Breast epithelium (tissue), 3 donors: ENCODE data around the gene KCTD2.

ENCODE experiments used
- POLR2A ChIP-seq: fragments of 450-650 bp; IDR thresholded peaks from one replicate; pipeline ENCODE4 v1.6.1; 2016; ENCODE audit warnings: antibody characterized with exemption, mild to moderate bottlenecking, moderate library complexity
- TF ChIP-seq, protein P1 (sequence below), 3 donors: fragments of 450-650 bp; IDR thresholded peaks; one replicate each; pipeline ENCODE4 v1.5.1; 2016 to 2017; ENCODE audit warnings: antibody characterized with exemption in 3 of 3, mild to moderate bottlenecking in 3 of 3, moderate library complexity in 3 of 3

DNA sequence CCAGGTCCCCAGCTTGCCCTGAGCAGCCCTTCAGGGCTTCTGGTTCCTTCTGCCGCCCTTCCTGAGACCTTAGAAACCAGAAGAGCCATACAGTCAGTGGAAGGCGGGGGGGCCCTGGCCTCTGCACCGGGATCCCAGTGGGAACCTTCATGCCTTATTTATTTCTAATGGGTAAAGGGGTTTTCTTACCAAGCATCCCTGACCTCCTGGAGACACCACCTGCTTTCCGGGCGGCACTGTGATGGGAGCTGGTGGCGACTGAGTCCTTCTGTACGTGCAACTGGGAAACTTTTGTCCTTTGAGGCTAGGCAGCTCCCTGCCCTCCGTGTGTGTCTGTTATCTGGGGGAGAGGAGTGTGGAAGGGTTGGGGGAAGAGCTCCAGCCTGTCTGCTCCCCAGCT is 41.7 kb upstream of the KCTD2 start:
- TF ChIP-seq, protein P1, sequence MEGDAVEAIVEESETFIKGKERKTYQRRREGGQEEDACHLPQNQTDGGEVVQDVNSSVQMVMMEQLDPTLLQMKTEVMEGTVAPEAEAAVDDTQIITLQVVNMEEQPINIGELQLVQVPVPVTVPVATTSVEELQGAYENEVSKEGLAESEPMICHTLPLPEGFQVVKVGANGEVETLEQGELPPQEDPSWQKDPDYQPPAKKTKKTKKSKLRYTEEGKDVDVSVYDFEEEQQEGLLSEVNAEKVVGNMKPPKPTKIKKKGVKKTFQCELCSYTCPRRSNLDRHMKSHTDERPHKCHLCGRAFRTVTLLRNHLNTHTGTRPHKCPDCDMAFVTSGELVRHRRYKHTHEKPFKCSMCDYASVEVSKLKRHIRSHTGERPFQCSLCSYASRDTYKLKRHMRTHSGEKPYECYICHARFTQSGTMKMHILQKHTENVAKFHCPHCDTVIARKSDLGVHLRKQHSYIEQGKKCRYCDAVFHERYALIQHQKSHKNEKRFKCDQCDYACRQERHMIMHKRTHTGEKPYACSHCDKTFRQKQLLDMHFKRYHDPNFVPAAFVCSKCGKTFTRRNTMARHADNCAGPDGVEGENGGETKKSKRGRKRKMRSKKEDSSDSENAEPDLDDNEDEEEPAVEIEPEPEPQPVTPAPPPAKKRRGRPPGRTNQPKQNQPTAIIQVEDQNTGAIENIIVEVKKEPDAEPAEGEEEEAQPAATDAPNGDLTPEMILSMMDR (IDR thresholded peaks at IDR 0.05), result no peak
- TF ChIP-seq POLR2A, result no peak
